ENCODE data around the gene TMEM201.

Gene TMEM201

GRCh38 chr1:9654834-9655723 lies 66.4 kb downstream of the TMEM201 start:
- peaks cover 0 to 44% of the 10 kb centered on the region in 2 donors for H3K27me3 ChIP-seq
- H3K36me3 ChIP-seq, result no peaks in the 10 kb centered on the region
- no peak overlapping the region for H3K4me3 ChIP-seq
- peaks cover 0 to 19% (median 15%) of the 10 kb centered on the region in 4 donors for H3K4me1 ChIP-seq
- H3K9me3 ChIP-seq, result no peaks in the 10 kb centered on the region
- no peak overlapping the region for H3K27ac ChIP-seq
- intact Hi-C loops (cut with DNase I; ENCODE audit: low total_unique reads), result no loop called here
- DNase-seq, result no peak
- no peak for TF ChIP-seq CTCF (IDR thresholded peaks at IDR 0.05)

GRCh38 chr1:9655836-9656235 lies 67.1 kb downstream of the TMEM201 start:
- no peaks in the 10 kb centered on the region for H3K36me3 ChIP-seq
- H3K9me3 ChIP-seq, result no peaks in the 10 kb centered on the region
- H3K4me3 ChIP-seq, result no peak overlapping the region
- no peak for DNase-seq
- intact Hi-C loops (cut with DNase I; ENCODE audit: low total_unique reads), result no loop called here
- peaks cover 0 to 19% (median 15%) of the 10 kb centered on the region in 4 donors for H3K4me1 ChIP-seq
- H3K27ac ChIP-seq, result no peak overlapping the region
- no peak for TF ChIP-seq CTCF (IDR thresholded peaks at IDR 0.05)
- H3K27me3 ChIP-seq, result peaks cover 0 to 36% of the 10 kb centered on the region in 2 donors

GRCh38 chr1:9657521-9658032 lies 68.9 kb downstream of the TMEM201 start:
- TF ChIP-seq CTCF (IDR thresholded peaks at IDR 0.05), result no peak
- H3K27me3 ChIP-seq, result peaks cover 0 to 22% of the 10 kb centered on the region in 2 donors

GRCh38 chr1:9658199-9658598 lies 69.5 kb downstream of the TMEM201 start:
- Histone ChIP-seq H3K4me1 (no peaks in the 10 kb centered on the region), H3K36me3 (no peaks in the 10 kb centered on the region), H3K4me3 (no peak overlapping the region), H3K27ac (no peak overlapping the region), H3K27me3 (peaks cover 0 to 18% of the 10 kb centered on the region in 2 donors), H3K9me3 (no peaks in the 10 kb centered on the region)
- TF ChIP-seq CTCF (IDR thresholded peaks at IDR 0.05), result no peak
- intact Hi-C loops (cut with DNase I; ENCODE audit: low total_unique reads), result no loop called here
- no peak for DNase-seq

More at GRCh38 chr1:9657521-9658032, 68.9 kb downstream of the TMEM201 start:
- Histone ChIP-seq H3K4me1 (peaks cover 0 to 3% (median 1%) of the 10 kb centered on the region in 4 donors), H3K9me3 (no peaks in the 10 kb centered on the region), H3K4me3 (no peak overlapping the region), H3K36me3 (no peaks in the 10 kb centered on the region), H3K27ac (no peak overlapping the region)
- no peak for DNase-seq
- intact Hi-C loops (cut with DNase I; ENCODE audit: low total_unique reads), result no loop called here

GRCh38 chr1:9659328-9659727 lies 70.6 kb downstream of the TMEM201 start:
- peaks cover 0 to 10% of the 10 kb centered on the region in 2 donors for H3K27me3 ChIP-seq
- H3K9me3 ChIP-seq, result no peaks in the 10 kb centered on the region
- no peak for DNase-seq
- TF ChIP-seq CTCF (IDR thresholded peaks at IDR 0.05), result no peak
- no peaks in the 10 kb centered on the region for H3K4me1 ChIP-seq
- H3K27ac ChIP-seq, result no peak overlapping the region
- intact Hi-C loops (cut with DNase I; ENCODE audit: low total_unique reads), result no loop called here
- H3K36me3 ChIP-seq, result no peaks in the 10 kb centered on the region
- no peak overlapping the region for H3K4me3 ChIP-seq

Measured in tibial artery (tissue), 4 donors.